NCI-H2107 (cell line): ENCODE data around the gene PCBP3.
"Not testable (repeated sequence)": the region's sequence is repeated elsewhere in the genome, so short reads cannot be mapped to it uniquely, and the experiment has no call there.

Source experiments
- DNase-seq: peaks from one replicate; lab custom pipeline; 2025; lab: John Stamatoyannopoulos, UW

The PCBP3 gene

DNA sequence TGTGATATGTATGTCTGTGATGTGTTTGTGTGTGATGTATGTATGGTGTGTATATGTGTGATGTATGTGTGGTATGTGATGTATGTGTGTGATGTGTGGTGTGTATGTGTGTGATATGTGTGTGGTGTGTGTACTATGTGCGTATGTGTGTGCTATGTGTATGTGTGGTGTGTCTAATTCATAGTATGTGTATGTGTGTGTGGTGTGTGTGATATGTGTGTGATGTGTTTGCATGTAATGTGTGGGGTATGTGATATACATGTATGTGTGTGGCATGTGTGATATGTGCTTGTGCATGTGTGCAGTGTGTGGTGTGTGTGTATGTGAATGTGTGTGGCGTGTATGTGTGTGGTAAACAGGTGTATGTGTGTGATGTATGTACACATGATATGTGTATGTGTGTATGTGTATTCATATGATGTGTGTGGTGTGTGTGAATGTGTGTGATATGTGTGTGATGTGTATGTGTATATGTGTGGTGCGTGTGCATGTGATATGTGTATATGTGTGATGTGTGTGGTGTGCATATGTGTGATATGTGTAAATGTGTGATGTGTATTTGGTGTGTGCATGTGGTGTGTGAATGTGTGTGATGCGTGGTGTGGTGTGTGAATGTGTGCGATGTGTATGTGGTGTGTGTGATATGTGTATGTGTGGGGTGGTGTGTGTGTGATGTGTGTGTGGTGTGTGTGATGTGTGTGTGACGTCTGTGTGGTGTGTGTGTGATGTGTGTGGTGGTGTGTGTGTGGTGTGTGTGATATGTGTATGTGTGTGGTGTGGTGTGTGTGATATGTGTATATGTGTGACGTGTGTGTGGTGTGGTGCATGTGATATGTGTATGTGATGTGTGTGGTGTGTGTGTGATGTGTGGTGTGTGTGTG, 8.0 kb upstream of the PCBP3 start:
- no peak for DNase-seq

GRCh38 chr21:45636459-45636858, 7.1 kb upstream of the PCBP3 start:
- DNase-seq: no peak

DNA sequence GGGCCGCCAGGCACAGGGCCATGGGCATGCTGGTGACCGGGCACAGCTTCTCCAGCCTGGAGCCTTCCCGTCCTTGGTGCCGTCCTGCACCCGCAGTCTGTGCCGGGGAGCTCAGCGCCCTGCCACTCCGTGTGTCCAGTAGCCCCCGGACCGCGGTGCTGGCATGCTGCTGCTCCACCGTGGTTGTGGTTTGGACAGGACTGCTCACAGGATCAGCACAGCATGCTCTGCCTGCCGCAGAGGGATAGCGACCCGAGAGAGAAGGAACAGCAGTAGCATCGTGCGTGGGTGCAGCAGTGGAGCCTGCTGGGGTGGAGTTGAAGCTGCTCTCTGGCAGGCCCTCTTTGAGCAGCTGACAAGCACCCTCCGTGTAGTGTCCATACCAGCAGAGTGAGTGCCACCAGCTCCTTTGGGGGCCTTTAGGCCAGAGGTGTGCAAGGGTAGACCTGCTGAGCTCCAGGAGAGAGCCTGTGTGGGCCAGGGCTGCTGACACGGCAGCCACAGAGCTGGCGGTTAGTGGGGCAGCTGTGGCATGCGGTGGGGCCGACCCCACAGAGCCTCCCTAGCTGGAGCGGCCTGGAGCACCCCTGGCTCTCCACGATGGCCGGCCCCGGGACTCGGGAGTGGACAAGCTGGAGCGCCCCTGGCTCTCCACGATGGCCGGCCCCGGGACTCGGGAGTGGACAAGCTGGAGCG, 6.4 kb upstream of the PCBP3 start:
- no peak for DNase-seq

- DNase-seq: no peak
These were observed 5.6 kb upstream of the PCBP3 start for GRCh38 chr21:45637883-45638282.

GRCh38 chr21:45638707-45639106, 4.8 kb upstream of the PCBP3 start:
- DNase-seq: no peak

DNA sequence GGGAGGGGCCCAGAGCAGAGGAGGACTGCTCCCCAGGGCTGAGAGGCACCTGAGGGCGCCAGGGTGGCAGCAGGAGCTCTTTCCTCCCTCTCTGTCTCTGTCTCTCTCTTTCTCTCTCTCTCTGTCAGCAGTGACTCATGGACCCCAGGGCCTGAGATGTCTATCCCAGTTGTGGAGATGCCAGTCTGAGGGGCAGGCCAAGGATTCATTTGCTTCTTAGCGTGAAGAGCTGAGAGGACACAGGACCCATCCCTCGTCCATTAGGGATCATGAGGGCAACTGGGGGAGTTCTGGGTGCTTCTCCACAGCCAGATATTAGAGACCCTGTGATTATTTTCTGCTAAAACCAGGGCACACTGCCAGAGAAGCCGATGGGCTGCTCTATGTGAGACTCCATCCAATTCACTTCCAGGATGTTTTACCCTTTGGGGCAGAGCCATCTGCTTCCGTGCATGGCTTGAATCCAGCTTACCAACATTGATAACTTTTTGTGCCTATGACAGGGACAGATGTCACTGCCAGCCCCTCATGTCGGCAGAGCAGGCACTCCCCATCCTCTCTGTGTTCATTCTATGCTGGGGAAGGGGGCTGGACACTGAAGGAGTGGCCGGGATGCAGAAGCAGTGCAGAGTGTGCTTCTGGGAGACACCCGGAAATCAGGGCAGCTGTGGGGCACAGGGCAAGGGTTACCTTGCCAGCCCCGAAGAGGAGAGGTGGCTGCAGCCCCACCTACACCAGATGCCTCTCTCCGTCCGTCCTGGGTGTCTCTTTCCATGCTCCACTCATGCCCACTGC, 4.1 kb upstream of the PCBP3 start:
- no peak for DNase-seq

DNA sequence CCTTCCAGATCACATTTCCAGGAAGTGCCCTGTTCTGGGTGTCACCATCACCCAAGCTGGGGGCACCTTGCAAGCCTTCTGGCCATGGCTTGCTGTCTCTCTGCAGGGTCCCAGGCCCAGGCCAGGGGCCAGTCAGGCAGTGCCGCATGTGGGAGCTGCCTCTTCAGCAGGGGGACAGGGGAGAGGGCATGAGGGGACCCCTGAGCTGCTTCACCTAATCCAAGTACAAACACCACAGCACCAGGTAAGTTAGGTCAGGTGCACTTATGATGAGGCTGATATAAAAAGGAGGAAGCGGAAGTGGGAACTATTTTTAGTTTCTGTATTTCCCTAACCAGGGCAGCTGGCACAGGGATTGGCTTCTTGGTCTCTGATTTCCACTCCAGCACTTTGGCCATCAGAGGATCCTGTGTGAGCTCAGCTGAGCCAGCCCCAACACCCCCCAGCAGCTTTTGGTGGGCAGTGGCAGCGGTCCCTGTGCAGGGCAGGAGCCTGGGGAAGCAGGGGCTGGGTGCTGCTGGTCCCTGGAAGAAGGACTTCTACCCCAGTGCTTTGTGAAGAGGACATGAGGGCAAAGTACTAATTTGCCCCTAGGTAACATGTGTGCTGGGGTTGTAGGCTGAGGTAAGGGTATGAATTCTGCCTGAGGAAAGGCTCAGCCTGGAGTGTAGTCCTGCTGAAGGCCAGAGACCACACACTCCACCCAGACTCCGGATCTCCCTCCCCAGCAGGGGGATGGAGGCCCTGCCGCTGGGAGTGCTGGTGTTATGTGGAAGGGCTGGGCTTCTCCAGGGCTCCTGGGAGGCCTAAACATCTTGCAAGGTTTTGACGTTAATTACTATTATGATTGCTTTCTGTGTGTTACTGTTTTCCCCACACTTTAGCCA, 3.3 kb upstream of the PCBP3 start:
- DNase-seq: no peak

DNA sequence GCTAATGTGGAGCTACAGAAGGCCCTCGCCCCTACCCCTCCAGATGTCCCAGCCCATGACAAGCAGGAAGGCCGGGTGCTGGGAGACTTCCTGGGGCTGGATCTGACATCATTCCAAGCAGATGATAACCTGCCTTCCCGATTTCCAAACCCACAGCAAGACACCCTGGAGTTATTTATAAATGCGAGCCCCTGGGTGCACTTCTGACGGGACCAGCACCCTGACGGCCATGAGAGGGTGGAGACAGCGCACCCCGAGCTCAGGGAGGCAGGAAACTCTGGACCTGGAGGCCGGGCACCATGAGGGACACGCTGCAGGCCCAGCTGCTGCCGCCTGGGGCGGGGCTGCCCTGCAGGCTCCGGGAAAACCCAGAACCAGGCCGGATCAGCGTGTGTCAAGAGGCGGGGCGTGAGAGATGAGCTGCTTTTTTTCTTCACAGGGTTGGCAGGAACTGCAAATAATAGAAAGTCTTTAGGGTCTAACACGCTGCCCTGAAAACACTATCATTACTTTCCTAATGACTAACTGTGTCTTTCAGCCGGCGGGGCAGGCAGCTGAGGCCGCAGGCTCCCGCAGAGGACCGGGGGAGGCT, 2.5 kb upstream of the PCBP3 start:
- DNase-seq: no peak

GRCh38 chr21:45641480-45642035, 2.0 kb upstream of the PCBP3 start:
- DNase-seq: no peak

DNA sequence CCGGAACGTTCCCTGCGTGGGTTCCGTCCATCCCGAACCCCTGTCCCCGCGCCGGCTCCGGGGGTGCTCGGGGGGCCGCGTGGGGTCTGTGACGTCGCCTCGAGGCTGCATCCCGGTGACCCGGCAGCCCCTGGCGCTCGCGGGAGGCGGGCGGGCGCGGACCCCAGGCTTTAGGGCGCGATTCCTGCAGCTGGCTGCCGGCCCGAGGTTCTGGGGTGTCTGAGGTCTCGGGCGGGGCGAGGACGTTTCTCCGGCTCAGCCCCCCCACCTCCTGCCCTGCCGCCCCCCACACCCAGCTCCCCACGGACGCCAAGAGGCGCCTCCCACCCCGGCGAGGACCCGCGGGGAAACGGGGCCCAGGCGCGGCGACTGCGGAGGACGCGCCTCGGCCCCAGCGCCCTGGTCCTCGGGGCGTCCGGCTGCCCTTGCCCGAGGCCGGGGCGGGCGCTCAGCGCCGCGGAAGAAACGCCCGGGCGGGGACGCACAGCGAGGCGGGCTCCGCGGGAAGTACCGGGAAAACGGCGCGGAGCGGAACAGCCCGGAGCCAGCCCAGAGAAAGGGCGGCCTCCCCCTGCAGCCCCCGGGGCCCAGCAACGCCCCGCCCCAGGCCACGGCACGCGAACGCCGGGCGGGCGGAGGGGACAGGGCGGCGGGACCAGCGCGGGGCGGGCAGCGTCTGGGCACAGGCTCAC, 1.3 kb upstream of the PCBP3 start:
- no peak for DNase-seq

- DNase-seq: no peak
These were observed 749 bp downstream of the PCBP3 start for GRCh38 chr21:45644041-45644906.

- DNase-seq: no peak
These were observed 8.4 kb downstream of the PCBP3 start for GRCh38 chr21:45651921-45652320.

DNA sequence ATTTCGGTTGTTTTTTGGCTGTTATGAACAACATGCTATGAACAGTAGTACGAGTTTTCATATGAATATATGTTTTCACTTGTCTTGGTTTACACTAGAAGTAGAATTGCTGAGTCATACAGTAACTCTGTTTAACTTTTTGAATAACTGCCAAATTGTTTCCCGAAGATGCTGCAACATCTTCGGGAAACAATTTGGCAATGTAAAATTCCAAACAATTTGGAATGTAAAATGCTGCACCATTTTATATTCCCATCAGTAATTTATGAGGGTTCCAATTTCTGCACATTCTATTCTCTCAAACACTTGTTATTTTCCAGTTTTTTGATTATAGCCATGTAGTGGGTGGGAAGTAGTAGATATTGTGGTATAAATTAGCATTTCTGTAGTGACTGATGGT, 11.6 kb downstream of the PCBP3 start:
- DNase-seq: no peak

DNA sequence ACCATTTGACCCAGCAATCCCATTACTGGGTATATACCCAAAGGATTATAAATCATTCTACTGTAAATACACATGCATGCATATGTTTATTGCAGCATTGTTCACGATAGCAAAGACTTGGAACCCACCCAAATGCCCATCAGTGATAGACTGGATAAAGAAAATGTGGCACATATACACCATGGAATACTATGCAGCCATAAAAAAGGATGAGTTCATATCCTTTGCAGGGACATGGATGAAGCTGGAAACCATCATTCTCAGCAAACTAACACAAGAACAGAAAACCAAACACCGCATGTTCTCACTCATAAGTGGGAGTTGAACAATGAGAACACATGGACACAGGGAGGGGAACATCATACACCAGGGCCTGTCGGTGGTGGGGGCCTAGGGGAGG, 12.6 kb downstream of the PCBP3 start:
- DNase-seq: not testable (repeated sequence)

GRCh38 chr21:45661913-45662622, 18.5 kb downstream of the PCBP3 start:
- DNase-seq: not testable (repeated sequence)

DNA sequence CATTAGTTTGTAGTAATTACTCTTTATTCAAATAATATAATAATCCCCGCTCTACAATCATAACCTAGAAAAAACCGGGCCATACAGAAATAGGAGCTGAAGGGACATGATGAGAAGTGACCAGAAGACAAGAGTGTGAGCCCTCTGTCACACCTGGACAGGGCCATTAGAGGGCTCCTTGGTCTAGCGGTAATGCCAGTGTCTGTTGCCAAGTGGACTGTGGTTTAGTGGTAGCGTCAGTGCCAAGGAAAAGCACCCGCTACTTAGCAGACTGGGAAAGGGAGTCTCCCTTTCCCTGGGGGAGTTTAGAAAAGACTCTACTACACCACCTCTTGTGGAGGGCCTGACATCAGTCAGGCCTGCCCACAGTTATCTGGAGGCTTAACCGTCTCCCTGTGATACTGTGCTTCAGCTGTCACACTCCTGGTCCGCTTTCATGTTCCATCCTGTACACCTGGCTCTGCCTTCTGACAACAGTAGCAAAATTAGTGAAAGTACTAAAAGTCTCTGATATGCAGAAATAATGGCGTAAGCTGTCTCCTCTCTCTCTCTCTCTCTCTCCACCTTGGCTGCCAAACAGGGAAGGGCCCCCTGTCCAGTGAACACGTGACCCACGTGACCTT, 19.2 kb downstream of the PCBP3 start:
- not testable (repeated sequence) for DNase-seq

- no peak for DNase-seq
These were observed 25.9 kb downstream of the PCBP3 start for GRCh38 chr21:45669382-45669781.

GRCh38 chr21:45670731-45671130, 27.2 kb downstream of the PCBP3 start:
- DNase-seq: no peak
